H9 (cell line): ENCODE results near the gene GPHN. TPM values are rescaled to one million over a fixed set of nuclear protein-coding genes. Genes with fewer than 3 reads are reported as not detected.

ENCODE experiments used
- DNase-seq: peaks from one replicate; pipeline ENCODE4 v3.0.0-alpha.2; 2017
- H2AFZ ChIP-seq: one replicate; pipeline ENCODE4 v1.6.1; 2013; ENCODE audit warnings: mild to moderate bottlenecking, low read length, control low read depth, moderate library complexity
- H2AK5ac ChIP-seq: 2 replicates; pipeline ENCODE4 v1.6.1; 2013; ENCODE audit warnings: low read length, control low read depth, mixed read lengths; ENCODE audit not compliant: insufficient read length
- H2BK120ac ChIP-seq: one replicate; pipeline ENCODE4 v1.6.1; 2013; ENCODE audit warnings: low read depth, mild to moderate bottlenecking, low read length, control low read depth, inconsistent platforms; ENCODE audit not compliant: poor library complexity, severe bottlenecking
- H2BK12ac ChIP-seq: 2 replicates; pipeline ENCODE4 v1.6.1; 2013; ENCODE audit warnings: low read length, control low read depth, mixed read lengths, low read depth; ENCODE audit not compliant: insufficient read length
- H2BK15ac ChIP-seq: 2 replicates; pipeline ENCODE4 v1.6.1; 2013; ENCODE audit warnings: low read depth, low read length, control low read depth
- H2BK20ac ChIP-seq: one replicate; pipeline ENCODE4 v1.6.1; 2013; ENCODE audit warnings: low read depth, mild to moderate bottlenecking, low read length, control low read depth, inconsistent platforms; ENCODE audit not compliant: poor library complexity, severe bottlenecking
- H2BK5ac ChIP-seq: 2 replicates; pipeline ENCODE4 v1.6.1; 2013; ENCODE audit warnings: low read length, control low read depth, mixed read lengths; ENCODE audit not compliant: insufficient read length
- H3K14ac ChIP-seq: 2 replicates; pipeline ENCODE4 v1.6.1; 2013; ENCODE audit warnings: low read length, control low read depth; ENCODE audit not compliant: insufficient read depth
- H3K18ac ChIP-seq: 2 replicates; pipeline ENCODE4 v1.6.1; 2013; ENCODE audit warnings: low read depth, mild to moderate bottlenecking, mixed read lengths, low read length, control low read depth; ENCODE audit not compliant: insufficient read length
- H3K23ac ChIP-seq: 2 replicates; pipeline ENCODE4 v1.6.1; 2013; ENCODE audit warnings: low read length, control low read depth, mixed read lengths, low read depth; ENCODE audit not compliant: insufficient read length
- H3K23me2 ChIP-seq: 2 replicates; pipeline ENCODE4 v1.6.1; 2013; ENCODE audit warnings: low read depth, mild to moderate bottlenecking, mixed read lengths, low read length, control low read depth; ENCODE audit not compliant: insufficient read length, poor library complexity, severe bottlenecking
- H3K27ac ChIP-seq: 2 replicates; pipeline ENCODE4 v1.5.1; 2013; ENCODE audit warnings: low read length, control low read depth, mixed read lengths, low read depth; ENCODE audit not compliant: insufficient read length
- H3K27me3 ChIP-seq: 2 replicates; pipeline ENCODE4 v1.6.1; 2013; ENCODE audit warnings: low read length, control low read depth, inconsistent platforms; ENCODE audit not compliant: insufficient read depth
- H3K4ac ChIP-seq: 2 replicates; pipeline ENCODE4 v1.6.1; 2013; ENCODE audit warnings: low read depth, mild to moderate bottlenecking, control low read depth, inconsistent platforms, low read length, moderate library complexity
- H3K4me1 ChIP-seq: 2 replicates; pipeline ENCODE4 v1.6.1; 2013; ENCODE audit warnings: low read length, control low read depth, inconsistent platforms; ENCODE audit not compliant: insufficient read depth
- H3K4me2 ChIP-seq: 2 replicates; pipeline ENCODE4 v1.6.1; 2013; ENCODE audit warnings: low read length, control low read depth, mixed read lengths; ENCODE audit not compliant: insufficient read length, insufficient read depth
- H3K56ac ChIP-seq: 2 replicates; pipeline ENCODE4 v1.6.1; 2013; ENCODE audit warnings: low read depth, mild to moderate bottlenecking, mixed read lengths, low read length, control low read depth; ENCODE audit not compliant: insufficient read length
- H3K79me1 ChIP-seq: 2 replicates; pipeline ENCODE4 v1.6.1; 2013; ENCODE audit warnings: low read depth, mild to moderate bottlenecking, moderate library complexity, low read length, control low read depth, inconsistent platforms; ENCODE audit not compliant: insufficient read depth, poor library complexity, severe bottlenecking
- H3K79me2 ChIP-seq: 2 replicates; pipeline ENCODE4 v1.6.1; 2013; ENCODE audit warnings: low read length, control low read depth, inconsistent platforms; ENCODE audit not compliant: insufficient read depth
- H3K9ac ChIP-seq: 2 replicates; pipeline ENCODE4 v1.6.1; 2013; ENCODE audit warnings: low read length, control low read depth, mixed read lengths; ENCODE audit not compliant: insufficient read length; ENCODE audit errors: extremely low read depth
- H3K9me3 ChIP-seq: one replicate; pipeline ENCODE4 v1.6.1; 2013; ENCODE audit warnings: low read depth, low read length, inconsistent platforms; ENCODE audit not compliant: control insufficient read depth
- H3T11ph ChIP-seq: one replicate; pipeline ENCODE4 v1.6.1; 2013; ENCODE audit warnings: mild to moderate bottlenecking, low read length, control low read depth, inconsistent platforms
- H4K20me1 ChIP-seq: one replicate; pipeline ENCODE4 v1.6.1; 2013; ENCODE audit not compliant: control insufficient read depth, insufficient read length, insufficient read depth
- H4K5ac ChIP-seq: 2 replicates; pipeline ENCODE4 v1.6.1; 2013; ENCODE audit warnings: low read depth, mild to moderate bottlenecking, mixed read lengths, low read length, control low read depth; ENCODE audit not compliant: insufficient read length
- H4K8ac ChIP-seq: replicated peaks from 2 replicates; pipeline ENCODE4 v1.6.1; 2013; ENCODE audit warnings: low read length, control low read depth, mixed read lengths, low read depth; ENCODE audit not compliant: insufficient read length
- H4K91ac ChIP-seq: 2 replicates; pipeline ENCODE4 v1.6.1; 2013; ENCODE audit warnings: low read depth, mild to moderate bottlenecking, moderate library complexity, mixed read lengths, low read length, control low read depth; ENCODE audit not compliant: insufficient read length
- H3K27ac Mint-ChIP-seq, 3 experiments: 2 replicates in 2 of 3; 3 replicates in 1 of 3; pipeline ENCODE4 v1.8.0; 2020 to 2021; ENCODE audit warnings: mixed read lengths in 3 of 3, mild to moderate bottlenecking in 1 of 3, moderate library complexity in 1 of 3
- H3K27me3 Mint-ChIP-seq: 2 replicates; pipeline ENCODE4 v1.8.0; 2021; ENCODE audit warnings: low read depth, mild to moderate bottlenecking, moderate library complexity, mixed read lengths
- H3K36me3 Mint-ChIP-seq, 3 experiments: 2 replicates in 2 of 3; 3 replicates in 1 of 3; pipeline ENCODE4 v1.8.0; 2020 to 2021; ENCODE audit warnings: low read depth in 3 of 3, mixed read lengths in 3 of 3; ENCODE audit not compliant: insufficient read depth in 1 of 3
- H3K4me1 Mint-ChIP-seq, 2 experiments: 2 replicates each; pipeline ENCODE4 v1.8.0; 2020; ENCODE audit warnings: mixed read lengths in 2 of 2
- H3K4me3 Mint-ChIP-seq, 2 experiments: 2 replicates in 1 of 2; 3 replicates in 1 of 2; pipeline ENCODE4 v1.8.0; 2020 to 2021; ENCODE audit warnings: mild to moderate bottlenecking in 2 of 2, mixed read lengths in 2 of 2, moderate library complexity in 1 of 2
- H3K9me3 Mint-ChIP-seq, 2 experiments: 2 replicates in 1 of 2; 3 replicates in 1 of 2; pipeline ENCODE4 v1.8.0; 2020; ENCODE audit warnings: mild to moderate bottlenecking in 2 of 2, mixed read lengths in 2 of 2, moderate library complexity in 1 of 2
- WGBS: extraction: QIAGEN DNeasy Blood & Tissue Kit; methylation state at CpG from one replicate; pipeline ENCODE4 v1.1.7; 2013; ENCODE audit warnings: missing lambda C conversion rate, low lambda C conversion rate, mixed read lengths; ENCODE audit not compliant: insufficient read length; ENCODE audit errors: extremely low coverage; 5-methylcytosine and 5-hydroxymethylcytosine counted together
- total RNA-seq: library from RNA; stranded (reverse); gene quantifications from 2 replicates; pipeline ENCODE4 v1.2.1, GENCODE V29; 2021
- TF ChIP-seq, protein P1 (sequence below): fragments of 200-600 bp; sonication (generic); conservative IDR thresholded peaks from 3 replicates; pipeline ENCODE4 v1.8.0; 2021; ENCODE audit warnings: antibody characterized with exemption, mild to moderate bottlenecking

GPHN gene
- total RNA-seq, 1 experiment from 2014 or later: 16.1 TPM

DNA sequence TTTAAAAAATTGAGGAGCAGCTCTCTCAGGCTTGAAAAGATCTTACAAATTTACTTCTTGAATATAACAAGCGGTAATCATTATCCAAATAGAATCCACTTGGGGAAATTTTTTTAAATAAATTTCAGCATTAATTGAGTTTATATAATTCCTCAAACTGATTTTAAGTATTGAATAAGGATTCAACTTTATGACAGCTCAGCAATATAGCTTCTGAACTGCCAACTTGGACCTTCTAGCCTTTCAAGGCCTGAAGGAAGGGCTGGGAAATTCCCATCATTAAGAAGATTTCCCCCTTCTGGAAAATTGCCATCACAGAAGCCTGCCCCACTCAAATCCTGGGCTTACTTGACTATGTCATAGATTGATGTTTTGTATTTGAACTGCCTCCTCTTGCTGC, 623.7 kb downstream of the GPHN start:
- H3K27ac Mint-ChIP-seq: no peak overlapping the region
- H2BK5ac ChIP-seq: no peak overlapping the region
- no peak overlapping the region for H2AK5ac ChIP-seq
- H2BK20ac ChIP-seq: no peak overlapping the region
- H4K8ac ChIP-seq: no peak overlapping the region
- TF ChIP-seq, protein P1, sequence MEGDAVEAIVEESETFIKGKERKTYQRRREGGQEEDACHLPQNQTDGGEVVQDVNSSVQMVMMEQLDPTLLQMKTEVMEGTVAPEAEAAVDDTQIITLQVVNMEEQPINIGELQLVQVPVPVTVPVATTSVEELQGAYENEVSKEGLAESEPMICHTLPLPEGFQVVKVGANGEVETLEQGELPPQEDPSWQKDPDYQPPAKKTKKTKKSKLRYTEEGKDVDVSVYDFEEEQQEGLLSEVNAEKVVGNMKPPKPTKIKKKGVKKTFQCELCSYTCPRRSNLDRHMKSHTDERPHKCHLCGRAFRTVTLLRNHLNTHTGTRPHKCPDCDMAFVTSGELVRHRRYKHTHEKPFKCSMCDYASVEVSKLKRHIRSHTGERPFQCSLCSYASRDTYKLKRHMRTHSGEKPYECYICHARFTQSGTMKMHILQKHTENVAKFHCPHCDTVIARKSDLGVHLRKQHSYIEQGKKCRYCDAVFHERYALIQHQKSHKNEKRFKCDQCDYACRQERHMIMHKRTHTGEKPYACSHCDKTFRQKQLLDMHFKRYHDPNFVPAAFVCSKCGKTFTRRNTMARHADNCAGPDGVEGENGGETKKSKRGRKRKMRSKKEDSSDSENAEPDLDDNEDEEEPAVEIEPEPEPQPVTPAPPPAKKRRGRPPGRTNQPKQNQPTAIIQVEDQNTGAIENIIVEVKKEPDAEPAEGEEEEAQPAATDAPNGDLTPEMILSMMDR: no peak
- no peak overlapping the region for H3K23ac ChIP-seq
- H2AFZ ChIP-seq: no peak overlapping the region
- H3K27ac ChIP-seq: no peak overlapping the region
- no peak overlapping the region for H2BK15ac ChIP-seq
- H2BK12ac ChIP-seq: no peak overlapping the region
- no peaks in the 10 kb centered on the region for H3K27me3 Mint-ChIP-seq
- WGBS: no CpG with 5 or more reads among the region's 1 CpG
- H3K4ac ChIP-seq: no peak overlapping the region
- H3T11ph ChIP-seq: no peak overlapping the region
- H3K27me3 ChIP-seq: no peaks in the 10 kb centered on the region
- no peaks in the 10 kb centered on the region for H3K23me2 ChIP-seq
- H3K4me3 Mint-ChIP-seq: no peak overlapping the region
- no peak overlapping the region for H4K91ac ChIP-seq
- H3K9me3 Mint-ChIP-seq: no peaks in the 10 kb centered on the region
- no peak overlapping the region for H2BK120ac ChIP-seq
- no peaks in the 10 kb centered on the region for H3K4me1 ChIP-seq
- no peak overlapping the region for H3K14ac ChIP-seq
- no peak overlapping the region for H3K9ac ChIP-seq
- H3K4me2 ChIP-seq: no peak overlapping the region
- H3K36me3 Mint-ChIP-seq: peaks cover 0 to 2% (median 0%) of the 10 kb centered on the region in 3 experiments; a peak in 1 of 7 replicates
- no peaks in the 10 kb centered on the region for H3K79me1 ChIP-seq
- DNase-seq: no peak
- no peaks in the 10 kb centered on the region for H3K9me3 ChIP-seq
- peaks cover 0 to 4% of the 10 kb centered on the region in 2 experiments; a peak in 1 of 4 replicates for H3K4me1 Mint-ChIP-seq
- H4K5ac ChIP-seq: no peak overlapping the region
- H3K18ac ChIP-seq: no peak overlapping the region
- H3K79me2 ChIP-seq: no peaks in the 10 kb centered on the region
- H3K56ac ChIP-seq: no peak overlapping the region
- no peaks in the 10 kb centered on the region for H4K20me1 ChIP-seq
